ENCODE data around the gene CAMK2D. TPM values are rescaled to one million over a fixed set of nuclear protein-coding genes. Genes with fewer than 3 reads are reported as not detected.
A peak's percentile ranks its signal among the peaks of the same experiment; 100 is the strongest.

CAMK2D gene
- total RNA-seq, 2 donors from 2014 or later, result 69.5 to 109 TPM

DNA sequence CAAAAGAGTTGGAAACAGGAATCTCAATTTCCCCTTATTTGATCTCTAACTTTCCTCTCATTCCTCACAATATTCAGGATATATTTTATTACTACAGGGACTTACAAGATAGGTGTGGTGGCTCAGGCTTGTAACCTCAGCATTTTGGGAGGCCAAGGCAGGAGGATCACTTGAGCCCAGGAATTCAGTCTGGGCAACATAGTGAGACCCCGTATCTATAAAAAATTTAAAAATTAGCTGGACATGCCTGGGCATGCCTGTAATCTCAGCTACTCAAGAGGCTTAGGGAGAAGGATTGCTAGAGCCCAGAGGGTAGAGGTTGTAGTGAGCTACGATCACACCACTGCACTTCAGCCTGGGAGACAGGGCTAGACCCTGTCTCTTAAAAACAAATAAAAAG is 200.4 kb downstream of the CAMK2D start:
- Histone ChIP-seq H3K4me3 (no peak overlapping the region), H3K27me3 (no peaks in the 10 kb centered on the region), H3K4me1 (no peaks in the 10 kb centered on the region), H3K36me3 (no peaks in the 10 kb centered on the region), H3K27ac (no peak overlapping the region), H3K9me3 (no peaks in the 10 kb centered on the region), H3K9ac (ENCODE audit: low read depth in 2 of 2, low read length in 2 of 2) (no peak overlapping the region)
- TF ChIP-seq, protein P1, sequence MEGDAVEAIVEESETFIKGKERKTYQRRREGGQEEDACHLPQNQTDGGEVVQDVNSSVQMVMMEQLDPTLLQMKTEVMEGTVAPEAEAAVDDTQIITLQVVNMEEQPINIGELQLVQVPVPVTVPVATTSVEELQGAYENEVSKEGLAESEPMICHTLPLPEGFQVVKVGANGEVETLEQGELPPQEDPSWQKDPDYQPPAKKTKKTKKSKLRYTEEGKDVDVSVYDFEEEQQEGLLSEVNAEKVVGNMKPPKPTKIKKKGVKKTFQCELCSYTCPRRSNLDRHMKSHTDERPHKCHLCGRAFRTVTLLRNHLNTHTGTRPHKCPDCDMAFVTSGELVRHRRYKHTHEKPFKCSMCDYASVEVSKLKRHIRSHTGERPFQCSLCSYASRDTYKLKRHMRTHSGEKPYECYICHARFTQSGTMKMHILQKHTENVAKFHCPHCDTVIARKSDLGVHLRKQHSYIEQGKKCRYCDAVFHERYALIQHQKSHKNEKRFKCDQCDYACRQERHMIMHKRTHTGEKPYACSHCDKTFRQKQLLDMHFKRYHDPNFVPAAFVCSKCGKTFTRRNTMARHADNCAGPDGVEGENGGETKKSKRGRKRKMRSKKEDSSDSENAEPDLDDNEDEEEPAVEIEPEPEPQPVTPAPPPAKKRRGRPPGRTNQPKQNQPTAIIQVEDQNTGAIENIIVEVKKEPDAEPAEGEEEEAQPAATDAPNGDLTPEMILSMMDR (IDR thresholded peaks at IDR 0.05), result no peak
- no peak for DNase-seq
- intact Hi-C loops (cut with DNase I), result loop anchor here (10.0 kb wide), 1 partner anchor 54 kb away; no protein-coding TSS in a partner anchor

- intact Hi-C loops (cut with DNase I), result loop anchor here (10.0 kb wide), 1 partner anchor 54 kb away; no protein-coding TSS in a partner anchor
- Histone ChIP-seq H3K36me3 (no peaks in the 10 kb centered on the region), H3K9me3 (no peaks in the 10 kb centered on the region), H3K27me3 (no peaks in the 10 kb centered on the region), H3K9ac (ENCODE audit: low read depth in 2 of 2, low read length in 2 of 2) (no peak overlapping the region), H3K4me1 (no peaks in the 10 kb centered on the region), H3K4me3 (no peak overlapping the region), H3K27ac (no peak overlapping the region)
- no peak for DNase-seq
- TF ChIP-seq, protein P1 (IDR thresholded peaks at IDR 0.05), result no peak
Observed at GRCh38 chr4:113560579-113560978, 201.0 kb downstream of the CAMK2D start.

GRCh38 chr4:113559947-113560346 is 201.6 kb downstream of the CAMK2D start:
- Histone ChIP-seq H3K4me3 (no peak overlapping the region), H3K9ac (ENCODE audit: low read depth in 2 of 2, low read length in 2 of 2) (no peak overlapping the region), H3K4me1 (no peaks in the 10 kb centered on the region), H3K27ac (no peak overlapping the region), H3K36me3 (no peaks in the 10 kb centered on the region), H3K27me3 (no peaks in the 10 kb centered on the region), H3K9me3 (no peaks in the 10 kb centered on the region)
- intact Hi-C loops (cut with DNase I), result loop anchor here (10.0 kb wide), 1 partner anchor 55 kb away; no protein-coding TSS in a partner anchor
- TF ChIP-seq, protein P1 (IDR thresholded peaks at IDR 0.05), result no peak
- no peak for DNase-seq

DNA sequence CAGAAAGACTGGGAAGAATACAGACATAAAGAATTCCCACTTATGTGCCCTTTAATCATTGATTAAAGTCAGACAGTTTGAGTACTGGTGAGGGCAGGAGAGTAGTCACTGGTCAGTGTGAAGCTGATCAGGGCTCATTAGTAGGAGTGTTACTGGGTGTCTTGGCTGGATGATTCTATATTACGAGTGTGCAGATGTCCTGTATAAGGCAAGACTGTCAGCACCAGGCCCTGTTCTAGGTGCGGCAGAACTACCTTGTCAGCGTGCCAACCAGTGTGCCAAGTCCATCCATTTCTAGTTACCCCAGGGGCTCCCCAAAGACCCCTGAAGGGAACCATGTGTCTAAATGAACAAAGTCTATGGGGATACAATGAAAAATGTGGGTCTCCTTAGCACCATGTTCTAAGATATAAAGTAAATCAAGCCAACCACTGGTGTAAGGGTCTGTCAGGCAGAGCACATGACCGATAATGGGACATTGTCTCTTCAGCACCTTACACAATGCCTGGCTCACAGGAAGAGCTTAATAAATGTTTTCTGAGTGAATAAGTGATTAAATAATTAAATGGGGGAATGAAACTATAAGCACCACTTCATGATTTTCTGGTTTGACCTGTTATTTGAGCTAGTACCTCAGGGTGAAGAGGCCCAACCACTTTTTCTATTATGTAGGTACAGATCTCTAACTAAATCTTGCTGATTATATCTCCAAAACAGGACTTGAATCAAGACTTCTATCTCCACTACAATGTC is 205.0 kb downstream of the CAMK2D start:
- Histone ChIP-seq H3K27me3 (no peaks in the 10 kb centered on the region), H3K4me1 (no peaks in the 10 kb centered on the region), H3K27ac (peak overlapping the region; percentile 50), H3K9me3 (no peaks in the 10 kb centered on the region), H3K9ac (ENCODE audit: low read depth in 2 of 2, low read length in 2 of 2) (peak overlapping the region in 1 of 2 donors; percentile 64), H3K4me3 (no peak overlapping the region), H3K36me3 (no peaks in the 10 kb centered on the region)
- peak; percentile 22 for DNase-seq
- TF ChIP-seq, protein P1 (IDR thresholded peaks at IDR 0.05), result no peak
- intact Hi-C loops (cut with DNase I), result no loop called here

DNA sequence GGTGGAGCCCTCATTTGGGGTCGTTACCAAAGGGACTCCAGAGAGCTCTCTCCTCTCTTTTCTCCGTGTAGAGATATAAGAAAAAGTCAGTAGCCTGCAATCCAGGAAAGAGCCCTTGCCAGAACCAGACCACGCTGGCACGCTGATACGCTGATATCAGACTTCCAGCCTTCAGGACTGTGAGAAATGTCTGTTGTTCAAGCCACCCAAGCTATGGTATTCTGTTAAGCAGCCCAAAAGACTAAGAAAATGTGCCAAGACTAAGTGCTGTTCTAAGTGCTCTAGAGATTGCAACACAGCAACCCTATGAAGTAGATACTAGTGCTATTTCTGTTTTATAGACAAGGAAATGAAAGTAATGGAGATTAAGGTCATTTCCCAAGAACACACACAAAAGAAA is 205.7 kb downstream of the CAMK2D start:
- Histone ChIP-seq H3K9me3 (no peaks in the 10 kb centered on the region), H3K36me3 (no peaks in the 10 kb centered on the region), H3K27ac (peak overlapping the region; percentile 50), H3K27me3 (no peaks in the 10 kb centered on the region), H3K4me3 (no peak overlapping the region), H3K4me1 (no peaks in the 10 kb centered on the region), H3K9ac (ENCODE audit: low read depth in 2 of 2, low read length in 2 of 2) (peak overlapping the region in 1 of 2 donors; percentile 64)
- DNase-seq, result peak; percentile 26
- intact Hi-C loops (cut with DNase I), result no loop called here
- TF ChIP-seq, protein P1 (IDR thresholded peaks at IDR 0.05), result no peak

Measured in colonic mucosa (tissue), 4 donors.